NT2/D1 (cell line): ENCODE measurements around the gene RUFY3.

ENCODE experiments used
- DNase-seq: peaks from one replicate; pipeline ENCODE4 v3.0.0-alpha.2; 2011; ENCODE audit warnings: low read depth, low spot score
- H3K27me3 ChIP-seq: 2 replicates; pipeline ENCODE4 v1.6.0; 2011; ENCODE audit warnings: mild to moderate bottlenecking; ENCODE audit not compliant: insufficient read length, insufficient read depth
- H3K36me3 ChIP-seq: 2 replicates; pipeline ENCODE4 v1.6.1; 2011; ENCODE audit warnings: mild to moderate bottlenecking, low read length, mixed read lengths; ENCODE audit not compliant: insufficient read depth, insufficient read length
- H3K4me1 ChIP-seq: 2 replicates; pipeline ENCODE4 v1.5.1; 2011; ENCODE audit not compliant: insufficient read depth, insufficient read length
- H3K4me3 ChIP-seq: 2 replicates; pipeline ENCODE4 v1.5.1; 2011; ENCODE audit warnings: low read depth; ENCODE audit not compliant: insufficient read length
- H3K9ac ChIP-seq: 2 replicates; pipeline ENCODE4 v1.6.0; 2011; ENCODE audit warnings: low read depth; ENCODE audit not compliant: insufficient read length
- H3K9me3 ChIP-seq: 2 replicates; pipeline ENCODE4 v1.5.1; 2011; ENCODE audit warnings: mild to moderate bottlenecking, low read length; ENCODE audit not compliant: insufficient read depth
- SUZ12 ChIP-seq: IDR thresholded peaks from 2 replicates; pipeline ENCODE4 v1.6.1; 2011; ENCODE audit not compliant: insufficient read length, insufficient read depth; ENCODE audit errors: extremely low read depth
- YY1 ChIP-seq: IDR thresholded peaks from 2 replicates; pipeline ENCODE4 v1.6.1; 2011; ENCODE audit not compliant: insufficient read length, insufficient read depth
- ZNF274 ChIP-seq: IDR thresholded peaks from 2 replicates; pipeline ENCODE4 v1.6.1; 2011; ENCODE audit warnings: mild to moderate bottlenecking, low read depth, low read length

The RUFY3 gene

DNA sequence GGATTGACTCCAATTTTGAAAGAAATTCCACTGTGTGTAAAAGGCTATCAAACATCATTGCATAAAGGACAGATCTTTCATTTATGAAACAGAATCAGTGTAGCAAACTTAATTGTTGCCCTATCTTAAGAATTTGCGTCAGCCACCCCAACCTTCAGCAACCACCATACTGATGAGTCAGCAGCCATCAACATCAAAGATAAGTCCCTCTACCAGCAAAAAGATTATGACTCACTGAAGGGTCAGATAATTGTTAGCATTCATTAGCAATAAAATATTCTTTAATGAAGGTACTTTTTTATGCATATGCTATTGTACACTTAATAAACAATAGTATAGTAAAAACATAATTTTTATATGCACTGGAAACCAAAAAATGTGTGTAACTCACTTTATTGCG is 133.7 kb downstream of the RUFY3 start:
- no peak for TF ChIP-seq YY1
- TF ChIP-seq SUZ12, result no peak
- TF ChIP-seq ZNF274, result no peak
- H3K36me3 ChIP-seq, result no peaks in the 10 kb centered on the region
- H3K9me3 ChIP-seq, result no peaks in the 10 kb centered on the region
- H3K4me3 ChIP-seq, result no peak overlapping the region
- H3K4me1 ChIP-seq, result no peaks in the 10 kb centered on the region
- H3K27me3 ChIP-seq, result no peaks in the 10 kb centered on the region
- no peak overlapping the region for H3K9ac ChIP-seq
- no peak for DNase-seq
